Osteocyte (in vitro differentiated cells): ENCODE measurements around the gene PDE1A. TPM values are rescaled to one million over a fixed set of nuclear protein-coding genes. Genes with fewer than 3 reads are reported as not detected.

Experiments
- DNase-seq: peaks from one replicate; pipeline ENCODE4 v3.0.0; 2021; ENCODE audit warnings: mixed read lengths; ENCODE audit not compliant: unreplicated experiment; ENCODE audit errors: extremely low spot score
- H3K27ac Mint-ChIP-seq: one replicate; pipeline ENCODE4 v1.8.0; 2021; ENCODE audit warnings: mild to moderate bottlenecking, mixed read lengths; ENCODE audit not compliant: unreplicated experiment
- H3K27me3 Mint-ChIP-seq: one replicate; pipeline ENCODE4 v1.8.0; 2021; ENCODE audit warnings: mixed read lengths; ENCODE audit not compliant: unreplicated experiment
- H3K36me3 Mint-ChIP-seq: one replicate; pipeline ENCODE4 v1.8.0; 2021; ENCODE audit warnings: mixed read lengths; ENCODE audit not compliant: unreplicated experiment
- H3K4me1 Mint-ChIP-seq: one replicate; pipeline ENCODE4 v1.8.0; 2021; ENCODE audit warnings: mixed read lengths; ENCODE audit not compliant: unreplicated experiment
- H3K4me3 Mint-ChIP-seq: one replicate; pipeline ENCODE4 v1.8.0; 2021; ENCODE audit warnings: mild to moderate bottlenecking, moderate library complexity, mixed read lengths; ENCODE audit not compliant: unreplicated experiment
- H3K9me3 Mint-ChIP-seq: one replicate; pipeline ENCODE4 v1.8.0; 2021; ENCODE audit warnings: mixed read lengths; ENCODE audit not compliant: unreplicated experiment
- total RNA-seq: library from RNA; stranded (reverse); gene quantifications from 2 replicates; pipeline ENCODE4 v1.2.1, GENCODE V29; 2021
- TF ChIP-seq, protein P1 (sequence below): fragments of 200-600 bp; sonication (generic); IDR thresholded peaks from 2 replicates; pipeline ENCODE4 v1.5.0; 2021; ENCODE audit warnings: antibody characterized with exemption, mild to moderate bottlenecking, moderate library complexity

Gene PDE1A
- total RNA-seq, 1 donor from 2014 or later: 1.8 TPM

- Mint-ChIP-seq H3K27me3 (no peaks in the 10 kb centered on the region), H3K27ac (peak overlapping the region; percentile 53), H3K4me3 (no peak overlapping the region), H3K4me1 (peaks cover 66% of the 10 kb centered on the region), H3K36me3 (peaks cover 3% of the 10 kb centered on the region), H3K9me3 (peaks cover 9% of the 10 kb centered on the region)
- TF ChIP-seq, protein P1, sequence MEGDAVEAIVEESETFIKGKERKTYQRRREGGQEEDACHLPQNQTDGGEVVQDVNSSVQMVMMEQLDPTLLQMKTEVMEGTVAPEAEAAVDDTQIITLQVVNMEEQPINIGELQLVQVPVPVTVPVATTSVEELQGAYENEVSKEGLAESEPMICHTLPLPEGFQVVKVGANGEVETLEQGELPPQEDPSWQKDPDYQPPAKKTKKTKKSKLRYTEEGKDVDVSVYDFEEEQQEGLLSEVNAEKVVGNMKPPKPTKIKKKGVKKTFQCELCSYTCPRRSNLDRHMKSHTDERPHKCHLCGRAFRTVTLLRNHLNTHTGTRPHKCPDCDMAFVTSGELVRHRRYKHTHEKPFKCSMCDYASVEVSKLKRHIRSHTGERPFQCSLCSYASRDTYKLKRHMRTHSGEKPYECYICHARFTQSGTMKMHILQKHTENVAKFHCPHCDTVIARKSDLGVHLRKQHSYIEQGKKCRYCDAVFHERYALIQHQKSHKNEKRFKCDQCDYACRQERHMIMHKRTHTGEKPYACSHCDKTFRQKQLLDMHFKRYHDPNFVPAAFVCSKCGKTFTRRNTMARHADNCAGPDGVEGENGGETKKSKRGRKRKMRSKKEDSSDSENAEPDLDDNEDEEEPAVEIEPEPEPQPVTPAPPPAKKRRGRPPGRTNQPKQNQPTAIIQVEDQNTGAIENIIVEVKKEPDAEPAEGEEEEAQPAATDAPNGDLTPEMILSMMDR: no peak
- DNase-seq: no peak
These were observed 21.5 kb upstream of the PDE1A start for GRCh38 chr2:182448371-182448770.

DNA sequence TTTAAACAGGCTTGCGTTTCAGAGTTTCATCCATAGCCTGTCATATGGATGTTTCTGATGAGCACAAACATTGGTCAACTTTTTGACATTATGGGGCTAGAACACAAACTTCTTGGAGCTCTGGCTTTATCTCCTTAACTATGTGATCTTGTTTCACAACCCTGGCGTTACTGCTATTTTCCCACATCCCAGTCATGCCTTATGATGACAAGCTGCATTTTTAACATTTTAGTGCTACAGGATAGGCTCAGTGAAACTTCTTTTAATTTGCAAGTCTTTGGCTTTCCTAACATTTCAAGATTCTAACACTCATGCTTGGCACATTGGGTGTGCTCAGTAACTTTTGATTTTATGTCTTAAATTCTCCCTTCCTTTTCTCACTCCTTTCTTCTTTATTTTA is 21.0 kb upstream of the PDE1A start:
- TF ChIP-seq, protein P1: no peak
- H3K4me3 Mint-ChIP-seq: no peak overlapping the region
- H3K27me3 Mint-ChIP-seq: no peaks in the 10 kb centered on the region
- H3K4me1 Mint-ChIP-seq: peaks cover 66% of the 10 kb centered on the region
- H3K36me3 Mint-ChIP-seq: peaks cover 3% of the 10 kb centered on the region
- DNase-seq: no peak
- H3K9me3 Mint-ChIP-seq: peaks cover 9% of the 10 kb centered on the region
- H3K27ac Mint-ChIP-seq: peak overlapping the region; percentile 53

DNA sequence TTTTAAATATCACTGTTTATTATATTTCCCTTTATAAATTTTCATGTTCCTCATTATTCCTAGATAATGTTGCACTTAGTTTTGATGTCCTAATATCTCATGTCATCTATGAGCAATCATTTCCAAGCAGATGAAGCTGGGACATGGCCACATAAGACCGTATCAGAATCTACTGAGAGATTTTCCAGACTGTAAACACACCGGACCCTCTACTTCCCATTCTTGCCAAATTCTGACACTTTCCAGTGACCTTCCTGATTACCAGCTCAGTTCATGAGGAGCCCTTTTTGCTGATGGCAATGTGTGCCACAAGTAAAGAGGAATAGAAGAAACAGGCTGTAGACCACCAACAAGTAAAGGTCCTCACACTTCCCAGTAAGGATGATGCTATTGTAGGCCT is 20.3 kb upstream of the PDE1A start:
- Mint-ChIP-seq H3K4me1 (peaks cover 67% of the 10 kb centered on the region), H3K9me3 (peaks cover 9% of the 10 kb centered on the region), H3K4me3 (no peak overlapping the region), H3K36me3 (peaks cover 3% of the 10 kb centered on the region), H3K27me3 (no peaks in the 10 kb centered on the region), H3K27ac (peak overlapping the region; percentile 53)
- no peak for DNase-seq
- TF ChIP-seq, protein P1: no peak

DNA sequence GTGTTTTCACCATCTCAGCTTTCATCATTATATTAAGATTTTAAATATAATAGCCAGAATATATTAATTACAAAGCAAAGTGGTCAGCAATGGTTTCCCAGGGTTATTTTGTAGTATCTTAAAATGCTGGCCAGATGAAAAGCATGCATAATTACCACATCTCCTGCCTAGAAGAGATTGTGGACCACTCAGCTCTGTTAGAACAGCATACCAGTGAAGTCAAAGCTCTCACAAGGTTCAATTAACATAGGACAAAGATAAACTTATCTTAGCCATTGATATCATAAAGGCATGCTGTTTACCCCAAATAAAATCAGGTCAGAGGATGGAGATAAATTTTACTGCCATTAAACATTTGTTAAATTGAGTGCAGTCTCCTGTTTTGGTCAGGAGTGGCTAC is 19.3 kb upstream of the PDE1A start:
- no peaks in the 10 kb centered on the region for H3K36me3 Mint-ChIP-seq
- DNase-seq: no peak

GRCh38 chr2:182445391-182445965 is 18.6 kb upstream of the PDE1A start:
- peak overlapping the region; percentile 85 for H3K27ac Mint-ChIP-seq
- peaks cover 6% of the 10 kb centered on the region for H3K9me3 Mint-ChIP-seq
- no peaks in the 10 kb centered on the region for H3K27me3 Mint-ChIP-seq
- peak overlapping the region; percentile 14 for H3K4me3 Mint-ChIP-seq
- no peaks in the 10 kb centered on the region for H3K36me3 Mint-ChIP-seq
- DNase-seq: no peak
- peaks cover 69% of the 10 kb centered on the region for H3K4me1 Mint-ChIP-seq
- TF ChIP-seq, protein P1: no peak

More for the DNA sequence above, 19.3 kb upstream of the PDE1A start:
- Mint-ChIP-seq H3K9me3 (peaks cover 6% of the 10 kb centered on the region), H3K4me1 (peaks cover 68% of the 10 kb centered on the region), H3K4me3 (no peak overlapping the region), H3K27me3 (no peaks in the 10 kb centered on the region), H3K27ac (peak overlapping the region; percentile 85)
- TF ChIP-seq, protein P1: no peak
